HL-60 (cell line): ENCODE data around the gene SRD5A2.

Experiments
- POLR2AphosphoS5 ChIP-seq: IDR thresholded peaks from 2 replicates; pipeline ENCODE4 v1.6.1; 2012; ENCODE audit warnings: low read depth
- REST ChIP-seq: IDR thresholded peaks from 2 replicates; pipeline ENCODE4 v1.6.1; 2012; ENCODE audit warnings: low read depth; ENCODE audit not compliant: insufficient replicate concordance
- TF ChIP-seq, protein P1 (sequence below): IDR thresholded peaks from one replicate; pipeline ENCODE4 v1.5.1; 2011; ENCODE audit warnings: low read length, control low read depth, inconsistent platforms; ENCODE audit not compliant: insufficient read depth

DNA sequence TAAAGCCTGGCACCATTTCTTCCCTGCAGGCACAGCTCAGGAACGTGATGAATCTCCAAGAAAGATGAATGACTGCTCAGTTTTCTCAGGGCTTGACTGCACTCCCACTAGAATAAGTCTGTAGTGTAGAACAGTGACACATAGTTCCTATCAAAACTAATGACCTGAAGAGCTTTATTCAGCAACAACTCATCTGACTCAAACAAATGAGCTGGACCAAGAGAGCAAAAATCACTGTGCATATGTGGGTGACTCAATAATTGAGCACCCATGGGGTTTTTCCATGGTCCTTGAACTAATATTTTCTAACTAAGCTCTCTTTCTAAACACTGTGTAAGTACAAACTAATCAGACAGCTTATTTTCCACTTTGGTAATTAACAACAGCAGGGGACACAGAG is 105.0 kb downstream of the SRD5A2 start:
- TF ChIP-seq, protein P1, sequence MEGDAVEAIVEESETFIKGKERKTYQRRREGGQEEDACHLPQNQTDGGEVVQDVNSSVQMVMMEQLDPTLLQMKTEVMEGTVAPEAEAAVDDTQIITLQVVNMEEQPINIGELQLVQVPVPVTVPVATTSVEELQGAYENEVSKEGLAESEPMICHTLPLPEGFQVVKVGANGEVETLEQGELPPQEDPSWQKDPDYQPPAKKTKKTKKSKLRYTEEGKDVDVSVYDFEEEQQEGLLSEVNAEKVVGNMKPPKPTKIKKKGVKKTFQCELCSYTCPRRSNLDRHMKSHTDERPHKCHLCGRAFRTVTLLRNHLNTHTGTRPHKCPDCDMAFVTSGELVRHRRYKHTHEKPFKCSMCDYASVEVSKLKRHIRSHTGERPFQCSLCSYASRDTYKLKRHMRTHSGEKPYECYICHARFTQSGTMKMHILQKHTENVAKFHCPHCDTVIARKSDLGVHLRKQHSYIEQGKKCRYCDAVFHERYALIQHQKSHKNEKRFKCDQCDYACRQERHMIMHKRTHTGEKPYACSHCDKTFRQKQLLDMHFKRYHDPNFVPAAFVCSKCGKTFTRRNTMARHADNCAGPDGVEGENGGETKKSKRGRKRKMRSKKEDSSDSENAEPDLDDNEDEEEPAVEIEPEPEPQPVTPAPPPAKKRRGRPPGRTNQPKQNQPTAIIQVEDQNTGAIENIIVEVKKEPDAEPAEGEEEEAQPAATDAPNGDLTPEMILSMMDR = no peak
- TF ChIP-seq POLR2AphosphoS5 (no peak), REST (no peak)
